ENCODE measurements around the gene SPTLC2. TPM values are rescaled to one million over a fixed set of nuclear protein-coding genes. Genes with fewer than 3 reads are reported as not detected.
A peak's percentile ranks its signal among the peaks of the same experiment; 100 is the strongest.
"Not testable (repeated sequence)": the region's sequence is repeated elsewhere in the genome, so short reads cannot be mapped to it uniquely, and the experiment has no call there.

SPTLC2 gene
- total and polyA plus RNA-seq, 2 of the 13 experiments (the other 11 are each of a cell fraction or from before 2014, with no cell fraction given) = 17.4 to 17.5 TPM

GRCh38 chr14:77616454-77617229 is at the start of gene SPTLC2 (continued):
- no peak for TF ChIP-seq MTA3 (CRISPR knock-in tag; IDR thresholded peaks at IDR 0.05)
- no peak for TF ChIP-seq NFE2 (CRISPR knock-in tag; IDR thresholded peaks at IDR 0.05)
- no peak for TF ChIP-seq NR2F2 (IDR thresholded peaks at IDR 0.05; ENCODE audit: borderline replicate concordance, low read depth)
- TF ChIP-seq ZNF124 (CRISPR knock-in tag; IDR thresholded peaks at IDR 0.05) = 0 out of 2 replicates have a peak, but pooled peaks have one; percentile 42
- no peak for TF ChIP-seq EP300 (IDR thresholded peaks at IDR 0.05; ENCODE audit: low read depth in 2 of 2, low read length in 2 of 2)
- no peak for TF ChIP-seq EP300 (CRISPR knock-in tag; IDR thresholded peaks at IDR 0.05; ENCODE audit: borderline replicate concordance)
- TF ChIP-seq SSRP1 (CRISPR knock-in tag; IDR thresholded peaks at IDR 0.05) = no peak
- peak; percentile 71 for TF ChIP-seq NR2C2 (CRISPR knock-in tag; IDR thresholded peaks at IDR 0.05; ENCODE audit: borderline replicate concordance)

GRCh38 chr14:77663293-77663692 is 46.9 kb upstream of the SPTLC2 start:
- Histone ChIP-seq H3K27me3 (ENCODE audit: control insufficient read depth in 1 of 2, insufficient read depth in 2 of 2, low read length in 2 of 2) (no peaks in the 10 kb centered on the region; a peak in 1 of 5 replicates), H3K9me3 (ENCODE audit: low read length) (no peaks in the 10 kb centered on the region), H4K20me1 (ENCODE audit: insufficient read depth, low read length) (no peaks in the 10 kb centered on the region), H3K4me3 (replicated peaks in 1 of 3; ENCODE audit: insufficient read depth in 1 of 3, low read depth in 2 of 3, low read length in 3 of 3) (no peak overlapping the region), H3K4me1 (ENCODE audit: insufficient read depth, low read length) (0 out of 2 replicates have a peak, but pooled peaks cover 11% of the 10 kb centered on the region), H3K9ac (ENCODE audit: insufficient read depth, low read depth, low read length) (no peak overlapping the region), H3K4me2 (ENCODE audit: low read depth, low read length) (no peak overlapping the region), H3K27ac (ENCODE audit: extremely low read length, insufficient read depth, low read length) (no peak overlapping the region), H2AFZ (ENCODE audit: low read length) (no peak overlapping the region), H3K79me2 (ENCODE audit: insufficient read depth, low read length) (no peaks in the 10 kb centered on the region), H3K36me3 (replicated peaks in 1 of 2; ENCODE audit: control insufficient read depth in 1 of 2, insufficient read depth in 2 of 2, low read length in 2 of 2) (no peaks in the 10 kb centered on the region)
- no TSS peak for BruUV-seq (replicated peaks)
- ChIA-PET CTCF (ENCODE audit: low intra/inter-chr PET ratio, low total read pairs) (no interaction called here), POLR2A (no interaction called here)
- ATAC-seq (no peak; the same call in 2 of the 3 replicates), DNase-seq (ENCODE audit: low spot score) (no peak), FAIRE-seq (no peak)
- intact Hi-C loops (cut with micrococcal nuclease; ENCODE audit: unreplicated experiment) = no loop called here
- in situ Hi-C loops (cut with HindIII; ENCODE audit: extremely low pct_ligation_motif_present, low pct_unique_long_range_greater_than_20kb) = no loop called here
- WGBS (ENCODE audit: low lambda C conversion rate) = 38% methylated on average over 6 of the region's 6 CpGs
- no peak for TF ChIP-seq ZNF589 (CRISPR knock-in tag; conservative IDR thresholded peaks at IDR 0.05)
- TF ChIP-seq AKAP8 (CRISPR knock-in tag; IDR thresholded peaks at IDR 0.05) = no peak

GRCh38 chr14:77661562-77661961 is 45.1 kb upstream of the SPTLC2 start:
- H3K9me3 ChIP-seq (ENCODE audit: low read length); ATAC-seq; FAIRE-seq; CTCF ChIA-PET (ENCODE audit: low intra/inter-chr PET ratio, low total read pairs); H3K27ac ChIP-seq (ENCODE audit: extremely low read length, insufficient read depth, low read length); H4K20me1 ChIP-seq (ENCODE audit: insufficient read depth, low read length); H3K4me2 ChIP-seq (ENCODE audit: low read depth, low read length); H3K9ac ChIP-seq (ENCODE audit: insufficient read depth, low read depth, low read length); DNase-seq (ENCODE audit: low spot score); H2AFZ ChIP-seq (ENCODE audit: low read length); H3K79me2 ChIP-seq (ENCODE audit: insufficient read depth, low read length); in situ Hi-C loops (cut with HindIII; ENCODE audit: extremely low pct_ligation_motif_present, low pct_unique_long_range_greater_than_20kb); H3K4me3 ChIP-seq (replicated peaks in 1 of 3; ENCODE audit: insufficient read depth in 1 of 3, low read depth in 2 of 3, low read length in 3 of 3); H3K36me3 ChIP-seq (replicated peaks in 1 of 2; ENCODE audit: control insufficient read depth in 1 of 2, insufficient read depth in 2 of 2, low read length in 2 of 2); intact Hi-C loops (cut with micrococcal nuclease; ENCODE audit: unreplicated experiment); H3K27me3 ChIP-seq (ENCODE audit: control insufficient read depth in 1 of 2, insufficient read depth in 2 of 2, low read length in 2 of 2); POLR2A ChIA-PET; BruUV-seq (replicated peaks): not testable (repeated sequence)
- WGBS (ENCODE audit: low lambda C conversion rate) = 49% methylated on average over 4 of the region's 9 CpGs
- 0 out of 2 replicates have a peak, but pooled peaks cover 11% of the 10 kb centered on the region for H3K4me1 ChIP-seq (ENCODE audit: insufficient read depth, low read length)
